HepG2 (cell line): ENCODE results near the gene HMBS. TPM values are rescaled to one million over a fixed set of nuclear protein-coding genes. Genes with fewer than 3 reads are reported as not detected.

ENCODE experiments used
- ARNT2 ChIP-seq: sonication (generic); formaldehyde crosslinking; IDR thresholded peaks from 2 replicates; pipeline ENCODE4 v1.8.0; 2022; ENCODE audit warnings: mild to moderate bottlenecking, low read depth, missing genetic modification reagents, moderate library complexity
- CBX1 ChIP-seq: IDR thresholded peaks from one replicate; pipeline ENCODE4 v1.6.1; 2016; ENCODE audit warnings: antibody characterized with exemption, low read depth
- CREM ChIP-seq, 2 experiments: sonication (generic) in 1 of 2; formaldehyde crosslinking in 1 of 2; IDR thresholded peaks; 2 replicates each; pipeline versions ENCODE4 v1.4.0 to v1.6.1; 2016 to 2020; ENCODE audit warnings: antibody characterized with exemption in 1 of 2, mild to moderate bottlenecking in 1 of 2, missing genetic modification reagents in 1 of 2
- ETV6 ChIP-seq: sonication (generic); formaldehyde crosslinking; conservative IDR thresholded peaks from 2 replicates; pipeline ENCODE4 v1.4.0; 2020; ENCODE audit warnings: missing genetic modification reagents
- HMG20A ChIP-seq: IDR thresholded peaks from 2 replicates; pipeline ENCODE4 v1.6.1; 2016; ENCODE audit warnings: borderline replicate concordance
- JUN ChIP-seq: sonication (generic); formaldehyde crosslinking; IDR thresholded peaks from 2 replicates; pipeline ENCODE4 v1.4.0; 2020; ENCODE audit warnings: mild to moderate bottlenecking, missing genetic modification reagents
- PITX1 ChIP-seq: sonication (generic); formaldehyde crosslinking; IDR thresholded peaks from 2 replicates; pipeline ENCODE4 v1.5.1; 2020; ENCODE audit warnings: mild to moderate bottlenecking, missing genetic modification reagents
- RBM39 ChIP-seq: fragments of 200-400 bp; formaldehyde crosslinking; IDR thresholded peaks from one replicate; pipeline ENCODE4 v1.6.1; 2018; ENCODE audit warnings: antibody characterized with exemption, mild to moderate bottlenecking, low read depth, low read length; ENCODE audit not compliant: poor library complexity, severe bottlenecking
- ZBTB4 ChIP-seq: sonication (generic); formaldehyde crosslinking; IDR thresholded peaks from 2 replicates; pipeline ENCODE4 v1.4.0; 2020; ENCODE audit warnings: missing genetic modification reagents, mild to moderate bottlenecking, borderline replicate concordance
- ZNF570 ChIP-seq: sonication (generic); formaldehyde crosslinking; IDR thresholded peaks from 2 replicates; pipeline ENCODE4 v1.4.0; 2020; ENCODE audit warnings: mild to moderate bottlenecking, missing genetic modification reagents, borderline replicate concordance
- ZNF605 ChIP-seq: sonication (generic); formaldehyde crosslinking; IDR thresholded peaks from 2 replicates; pipeline ENCODE4 v1.8.0; 2022; ENCODE audit warnings: mild to moderate bottlenecking, missing genetic modification reagents
- ZNF614 ChIP-seq: IDR thresholded peaks from 2 replicates; pipeline ENCODE4 v1.6.1; 2018; ENCODE audit warnings: missing biosample characterization, missing genetic modification reagents, inconsistent platforms, borderline replicate concordance
- ZNF720 ChIP-seq: sonication (generic); formaldehyde crosslinking; IDR thresholded peaks from 2 replicates; pipeline ENCODE4 v1.4.0; 2020; ENCODE audit warnings: missing genetic modification reagents
- ZNF766 ChIP-seq: sonication (generic); formaldehyde crosslinking; IDR thresholded peaks from 2 replicates; pipeline ENCODE4 v1.5.0; 2020; ENCODE audit warnings: missing genetic modification reagents, borderline replicate concordance
- polyA plus RNA-seq, 8 experiments: library from polyadenylated mRNA; depleted of rRNA in 3 of 8; stranded (reverse) in 7 of 8; unstranded in 1 of 8; fragments of >200 nt; fragmentation: Illumina TruSeq in 4 of 8; extraction: Trizol in 4 of 8; gene quantifications; 2 replicates each; pipeline versions ENCODE4 v1.2.1 to v1.2.3, GENCODE V29; 2011 to 2016; ENCODE audit warnings: low read depth in 4 of 8, missing spikeins in 1 of 8, mixed read lengths in 1 of 8; ENCODE audit not compliant: insufficient read depth in 1 of 8
- total RNA-seq, 5 experiments: library from RNA; depleted of rRNA; stranded (reverse); fragments of >200 nt; fragmentation: Illumina TruSeq; extraction: Trizol; gene quantifications; 2 replicates each; pipeline ENCODE4 v1.2.3, GENCODE V29; 2016; ENCODE audit warnings: low read depth in 1 of 5
- TF ChIP-seq, protein P1 (sequence below): IDR thresholded peaks from 2 replicates; pipeline ENCODE4 v1.6.1; 2016; ENCODE audit warnings: missing compliant biosample characterization, missing genetic modification reagents, borderline replicate concordance
- TF ChIP-seq, protein P2 (sequence below): sonication (generic); formaldehyde crosslinking; IDR thresholded peaks from 2 replicates; pipeline ENCODE4 v1.4.0; 2020; ENCODE audit warnings: low read depth, missing genetic modification reagents

The HMBS gene
- total and polyA plus RNA-seq, 2 of the 13 experiments (the other 11 are each of a cell fraction or from before 2014, with no cell fraction given), result 9.4 to 46.9 TPM

DNA sequence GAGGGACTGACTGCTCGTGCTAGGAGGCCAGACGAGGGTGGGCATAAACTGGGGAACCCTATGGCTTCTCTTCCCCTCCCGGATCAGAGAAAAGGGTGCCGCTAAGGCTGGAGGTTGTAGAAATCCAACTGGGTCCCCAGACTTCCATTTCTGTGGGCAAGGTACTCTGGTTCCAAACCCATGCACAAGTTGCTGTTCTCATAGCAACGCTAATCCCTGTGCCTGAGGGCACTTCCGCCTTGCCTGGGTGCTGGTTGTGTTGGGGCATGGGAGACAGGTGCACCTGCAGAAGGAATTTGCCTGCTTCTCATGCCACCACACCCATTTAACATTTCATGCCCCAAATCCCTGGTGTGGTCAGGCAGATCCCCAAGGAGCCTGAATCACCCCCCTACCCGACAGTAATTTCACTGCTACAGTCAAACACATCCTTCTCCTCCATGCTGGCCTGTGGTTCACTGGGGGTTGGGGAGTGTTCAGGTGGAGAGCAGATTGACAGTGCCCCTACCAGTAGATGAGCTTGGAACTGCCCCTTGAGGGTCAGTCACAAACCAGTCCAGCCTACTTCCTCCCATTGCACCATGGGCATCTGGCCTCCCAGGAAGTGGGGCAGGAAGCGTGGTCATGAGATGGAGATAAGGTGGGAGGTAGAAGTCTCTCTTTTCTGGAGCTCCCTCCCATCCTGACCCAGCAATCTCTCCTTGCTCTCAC is 23.6 kb downstream of the HMBS start (continued):
- TF ChIP-seq ZNF766, result no peak
- TF ChIP-seq CREM (IDR thresholded peaks at IDR 0.05), result no peak
- TF ChIP-seq CREM (CRISPR knock-in tag; IDR thresholded peaks at IDR 0.05), result no peak
- TF ChIP-seq RBM39, result no peak
- TF ChIP-seq ARNT2 (CRISPR knock-in tag), result no peak
- TF ChIP-seq CBX1, result no peak
- TF ChIP-seq, protein P1, sequence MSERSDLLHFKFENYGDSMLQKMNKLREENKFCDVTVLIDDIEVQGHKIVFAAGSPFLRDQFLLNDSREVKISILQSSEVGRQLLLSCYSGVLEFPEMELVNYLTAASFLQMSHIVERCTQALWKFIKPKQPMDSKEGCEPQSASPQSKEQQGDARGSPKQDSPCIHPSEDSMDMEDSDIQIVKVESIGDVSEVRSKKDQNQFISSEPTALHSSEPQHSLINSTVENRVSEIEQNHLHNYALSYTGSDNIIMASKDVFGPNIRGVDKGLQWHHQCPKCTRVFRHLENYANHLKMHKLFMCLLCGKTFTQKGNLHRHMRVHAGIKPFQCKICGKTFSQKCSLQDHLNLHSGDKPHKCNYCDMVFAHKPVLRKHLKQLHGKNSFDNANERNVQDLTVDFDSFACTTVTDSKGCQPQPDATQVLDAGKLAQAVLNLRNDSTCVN (CRISPR knock-in tag), result 0 out of 2 replicates have a peak, but pooled peaks have one; percentile 6
- TF ChIP-seq ZNF605 (CRISPR knock-in tag), result no peak
- TF ChIP-seq ZBTB4, result no peak
- TF ChIP-seq, protein P2, sequence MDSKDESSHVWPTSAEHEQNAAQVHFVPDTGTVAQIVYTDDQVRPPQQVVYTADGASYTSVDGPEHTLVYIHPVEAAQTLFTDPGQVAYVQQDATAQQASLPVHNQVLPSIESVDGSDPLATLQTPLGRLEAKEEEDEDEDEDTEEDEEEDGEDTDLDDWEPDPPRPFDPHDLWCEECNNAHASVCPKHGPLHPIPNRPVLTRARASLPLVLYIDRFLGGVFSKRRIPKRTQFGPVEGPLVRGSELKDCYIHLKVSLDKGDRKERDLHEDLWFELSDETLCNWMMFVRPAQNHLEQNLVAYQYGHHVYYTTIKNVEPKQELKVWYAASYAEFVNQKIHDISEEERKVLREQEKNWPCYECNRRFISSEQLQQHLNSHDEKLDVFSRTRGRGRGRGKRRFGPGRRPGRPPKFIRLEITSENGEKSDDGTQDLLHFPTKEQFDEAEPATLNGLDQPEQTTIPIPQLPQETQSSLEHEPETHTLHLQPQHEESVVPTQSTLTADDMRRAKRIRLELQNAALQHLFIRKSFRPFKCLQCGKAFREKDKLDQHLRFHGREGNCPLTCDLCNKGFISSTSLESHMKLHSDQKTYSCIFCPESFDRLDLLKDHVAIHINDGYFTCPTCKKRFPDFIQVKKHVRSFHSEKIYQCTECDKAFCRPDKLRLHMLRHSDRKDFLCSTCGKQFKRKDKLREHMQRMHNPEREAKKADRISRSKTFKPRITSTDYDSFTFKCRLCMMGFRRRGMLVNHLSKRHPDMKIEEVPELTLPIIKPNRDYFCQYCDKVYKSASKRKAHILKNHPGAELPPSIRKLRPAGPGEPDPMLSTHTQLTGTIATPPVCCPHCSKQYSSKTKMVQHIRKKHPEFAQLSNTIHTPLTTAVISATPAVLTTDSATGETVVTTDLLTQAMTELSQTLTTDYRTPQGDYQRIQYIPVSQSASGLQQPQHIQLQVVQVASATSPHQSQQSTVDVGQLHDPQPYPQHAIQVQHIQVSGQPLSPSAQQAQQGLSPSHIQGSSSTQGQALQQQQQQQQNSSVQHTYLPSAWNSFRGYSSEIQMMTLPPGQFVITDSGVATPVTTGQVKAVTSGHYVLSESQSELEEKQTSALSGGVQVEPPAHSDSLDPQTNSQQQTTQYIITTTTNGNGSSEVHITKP, result peak; percentile 41; the same call in 1 of the 2 replicates
- 0 out of 2 replicates have a peak, but pooled peaks have one; percentile 9 for TF ChIP-seq ZNF720 (CRISPR knock-in tag)
- TF ChIP-seq ZNF570 (CRISPR knock-in tag), result no peak
- TF ChIP-seq HMG20A (CRISPR knock-in tag), result no peak
- TF ChIP-seq ETV6 (CRISPR knock-in tag), result peak; percentile 33
- TF ChIP-seq ZNF614 (CRISPR knock-in tag), result no peak
- no peak for TF ChIP-seq JUN
- peak; percentile 94 for TF ChIP-seq PITX1
